NOMO-1 (cell line): ENCODE measurements around the gene SELENOI.
A peak's percentile ranks its signal among the peaks of the same experiment; 100 is the strongest.
"Not testable (repeated sequence)": the region's sequence is repeated elsewhere in the genome, so short reads cannot be mapped to it uniquely, and the experiment has no call there.

Experiments
- DNase-seq, 2 experiments: peaks; one replicate each; lab custom pipeline; 2025; ENCODE audit not compliant: unreplicated experiment in 2 of 2; lab: John Stamatoyannopoulos, UW

The SELENOI gene, protein sequence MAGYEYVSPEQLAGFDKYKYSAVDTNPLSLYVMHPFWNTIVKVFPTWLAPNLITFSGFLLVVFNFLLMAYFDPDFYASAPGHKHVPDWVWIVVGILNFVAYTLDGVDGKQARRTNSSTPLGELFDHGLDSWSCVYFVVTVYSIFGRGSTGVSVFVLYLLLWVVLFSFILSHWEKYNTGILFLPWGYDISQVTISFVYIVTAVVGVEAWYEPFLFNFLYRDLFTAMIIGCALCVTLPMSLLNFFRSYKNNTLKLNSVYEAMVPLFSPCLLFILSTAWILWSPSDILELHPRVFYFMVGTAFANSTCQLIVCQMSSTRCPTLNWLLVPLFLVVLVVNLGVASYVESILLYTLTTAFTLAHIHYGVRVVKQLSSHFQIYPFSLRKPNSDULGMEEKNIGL

DNA sequence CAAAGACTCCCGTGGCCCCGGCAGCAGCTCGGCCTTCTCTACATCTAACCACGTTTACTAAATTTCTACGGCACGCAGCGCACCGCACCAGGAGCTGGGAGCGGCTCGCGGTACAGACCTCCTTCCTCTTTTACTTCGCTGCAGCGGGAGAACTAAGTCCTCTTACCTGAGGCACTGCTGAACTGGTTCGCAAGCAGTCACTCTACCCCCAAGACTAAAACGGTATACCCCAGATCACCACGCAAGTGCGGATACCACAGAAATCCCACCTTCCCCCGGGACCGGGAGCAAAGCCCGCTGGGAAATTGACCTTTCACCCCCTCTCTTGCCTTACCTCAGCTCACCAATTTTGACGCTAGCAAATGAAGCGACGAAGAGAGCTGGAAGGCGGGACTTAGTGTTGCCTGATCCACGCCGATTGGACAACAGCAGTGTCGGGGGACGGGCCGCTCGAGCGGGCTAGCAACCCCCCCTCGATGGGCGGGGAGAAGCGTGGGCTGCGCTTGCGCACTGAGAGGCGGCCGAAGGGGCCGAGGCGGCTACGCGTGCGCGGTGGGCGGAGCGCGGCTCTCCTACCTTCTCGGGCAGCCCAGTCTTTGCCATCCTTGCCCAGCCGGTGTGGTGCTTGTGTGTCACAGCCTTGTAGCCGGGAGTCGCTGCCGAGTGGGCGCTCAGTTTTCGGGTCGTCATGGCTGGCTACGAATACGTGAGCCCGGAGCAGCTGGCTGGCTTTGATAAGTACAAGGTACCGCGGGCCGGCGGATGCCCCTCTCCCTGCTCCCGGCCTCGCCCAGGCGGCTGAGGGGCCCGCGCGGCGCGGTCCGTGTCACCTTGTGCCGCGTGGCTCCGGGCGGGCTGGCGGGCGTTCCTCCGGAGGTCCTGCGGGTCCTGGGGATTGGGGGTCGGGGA, at the start of gene SELENOI:
Gene SELENOI, plus strand, starts transcription at position 599 of the 909 bp plus-strand sequence. Its CDS starts 90 bp downstream, at position 689.
- peak; percentile 98 to 99 for DNase-seq

DNA sequence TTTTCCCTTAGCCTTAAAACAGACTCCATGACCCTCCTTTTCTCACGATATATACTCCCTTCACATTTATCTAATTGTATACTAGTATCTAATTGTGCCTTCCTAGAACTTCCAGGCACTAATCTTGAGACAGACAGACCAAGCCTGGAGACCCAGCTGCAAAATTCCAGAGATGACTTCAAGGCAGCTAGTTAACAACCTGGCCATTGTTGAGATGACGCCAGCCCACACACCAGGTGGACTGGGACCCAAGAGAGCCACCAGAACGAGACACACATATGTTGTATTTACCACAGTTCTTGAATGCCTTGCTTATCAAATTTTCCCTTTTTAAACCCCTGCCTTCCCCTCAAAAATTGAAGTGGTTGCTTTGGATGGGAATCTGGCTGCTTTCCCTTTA, 48.9 kb upstream of the SELENOI start:
- no peak for DNase-seq

DNA sequence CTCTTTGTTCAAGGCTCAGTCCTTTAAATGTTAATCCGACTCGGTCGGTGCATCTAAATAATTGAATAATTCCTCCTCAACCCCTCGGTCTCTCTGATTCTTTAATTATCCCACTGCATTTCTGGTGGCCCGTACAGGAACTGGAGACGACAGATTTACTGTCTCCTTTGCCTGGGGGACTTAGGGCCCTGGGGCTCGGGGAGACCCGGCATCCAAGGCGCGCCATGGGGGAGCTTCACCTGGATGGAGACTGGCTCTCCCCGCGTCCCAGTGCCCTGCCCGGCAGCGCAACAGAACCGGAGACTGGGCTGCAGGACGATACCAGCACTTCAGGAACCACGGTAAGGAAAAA, 47.7 kb upstream of the SELENOI start:
- no peak for DNase-seq

DNA sequence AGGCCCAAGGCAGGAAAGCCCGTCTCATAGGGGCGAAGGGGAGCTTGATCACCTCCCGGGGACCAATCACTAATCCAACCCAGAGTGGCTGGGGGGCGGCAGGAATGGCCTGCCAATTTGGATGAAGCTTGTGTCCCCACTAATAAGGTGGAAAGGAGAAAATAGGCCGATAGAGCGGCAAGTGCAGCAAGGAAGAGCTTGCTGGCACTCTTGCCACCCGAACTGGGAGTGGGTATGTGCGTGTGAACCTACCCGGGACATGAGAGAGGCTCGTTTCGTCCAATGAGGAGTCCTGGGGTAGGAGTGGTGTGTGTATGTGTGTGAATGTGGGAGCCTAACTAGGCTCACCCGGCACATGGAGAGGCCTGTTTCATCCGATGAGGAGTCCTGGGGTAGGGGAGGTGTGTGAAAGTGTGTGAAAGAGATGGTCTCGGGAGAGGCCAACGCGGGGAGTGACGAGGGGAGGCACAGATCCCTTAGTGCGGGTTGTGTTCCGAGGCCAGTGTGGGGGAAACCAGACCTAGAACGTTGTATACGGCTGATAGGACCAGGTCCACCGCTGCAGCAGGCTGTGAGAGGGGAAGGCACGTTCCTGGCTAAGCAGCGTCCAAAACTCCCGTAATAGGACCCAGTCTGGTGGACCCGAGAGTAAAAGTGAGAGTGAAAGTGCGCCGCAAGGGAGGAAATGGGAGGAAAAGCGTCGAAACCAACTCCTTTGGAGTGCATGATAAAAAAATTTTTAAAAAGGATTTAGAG, 47.1 kb upstream of the SELENOI start:
- peak; percentile 9 to 53 for DNase-seq

DNA sequence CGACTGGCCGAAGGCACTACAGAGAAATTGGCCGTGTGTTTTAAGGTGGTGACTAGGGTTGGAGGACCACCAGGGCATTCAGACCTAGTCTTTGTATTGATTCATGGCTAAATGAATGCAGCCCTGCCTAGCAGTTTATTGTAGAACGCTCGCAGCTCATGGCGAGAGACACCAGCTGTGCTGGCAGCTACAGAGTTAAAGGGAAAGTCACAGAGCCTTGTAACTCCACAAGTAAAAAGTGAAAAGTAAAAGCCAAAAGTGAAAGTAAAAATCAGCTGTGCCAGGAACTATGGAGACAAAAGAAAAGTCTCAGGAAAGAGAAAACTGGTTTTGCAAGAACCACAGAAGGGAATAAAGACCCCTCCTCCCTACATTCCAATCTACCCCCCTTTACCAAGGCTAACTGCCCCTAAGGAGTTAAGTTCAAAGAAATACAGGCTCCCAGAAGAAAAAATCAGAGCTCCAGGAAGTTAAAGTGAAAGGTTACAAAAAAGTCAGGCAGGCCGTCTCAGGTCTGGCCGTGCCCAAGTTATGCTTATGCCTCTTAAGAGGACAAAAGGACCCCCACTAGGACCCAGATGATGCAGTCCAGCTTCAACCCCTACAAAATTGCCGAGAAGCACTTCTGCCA, 46.4 kb upstream of the SELENOI start:
- DNase-seq, result peak; percentile 40 to 52

DNA sequence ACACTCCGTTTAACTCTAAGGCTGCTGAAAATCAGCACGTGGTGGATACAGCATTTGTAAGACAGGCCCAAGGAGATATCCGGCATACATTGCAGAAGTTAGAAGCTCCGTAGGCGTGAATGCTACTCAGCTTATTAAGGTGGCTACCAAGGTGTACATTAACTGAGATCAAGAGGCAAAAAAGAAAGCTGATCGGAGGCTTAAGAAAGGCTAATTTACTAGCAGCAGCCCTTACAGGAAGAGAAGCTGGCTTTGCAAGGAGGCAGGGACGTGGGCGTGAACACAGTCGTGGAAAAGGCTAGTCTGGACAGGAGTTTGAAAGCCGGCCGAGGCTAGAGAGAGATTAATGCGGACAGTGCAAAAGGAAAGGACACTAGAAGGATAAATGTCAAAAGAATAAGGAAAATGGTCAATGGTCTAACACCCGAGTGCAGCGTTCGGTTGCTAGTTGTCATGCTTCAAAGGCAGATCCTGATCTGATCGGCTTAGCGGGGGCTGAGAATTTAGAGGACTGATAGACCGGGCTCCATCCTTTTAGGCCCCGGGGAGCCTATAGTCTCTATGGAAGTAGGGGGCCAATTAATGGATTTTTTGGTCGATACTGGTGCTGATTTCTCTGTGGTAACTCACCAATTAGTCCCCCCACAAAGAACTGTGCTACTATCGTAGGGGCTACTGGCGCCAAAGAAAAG, 45.6 kb upstream of the SELENOI start:
- DNase-seq, result peak in 1 of 2 experiments; percentile 41

DNA sequence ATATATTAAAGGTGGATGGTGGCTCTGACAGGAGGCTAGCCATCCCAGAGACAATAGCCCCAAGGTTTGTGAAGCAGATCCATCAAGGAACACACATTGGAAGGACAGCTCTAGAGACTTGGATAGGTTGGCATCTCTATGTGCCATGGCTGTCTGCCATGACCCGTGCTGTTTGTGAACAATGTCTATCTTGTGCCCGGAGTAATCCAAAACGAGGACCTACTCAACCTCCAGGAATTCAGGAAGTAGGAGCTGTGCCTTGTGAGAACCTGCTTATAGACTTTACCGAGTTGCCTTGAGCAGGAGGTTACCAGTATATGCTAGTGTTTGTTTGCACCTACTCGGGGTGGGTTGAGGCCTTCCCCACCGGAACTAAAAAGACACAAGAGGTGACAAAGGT, 43.1 kb upstream of the SELENOI start:
- DNase-seq, result no peak

DNA sequence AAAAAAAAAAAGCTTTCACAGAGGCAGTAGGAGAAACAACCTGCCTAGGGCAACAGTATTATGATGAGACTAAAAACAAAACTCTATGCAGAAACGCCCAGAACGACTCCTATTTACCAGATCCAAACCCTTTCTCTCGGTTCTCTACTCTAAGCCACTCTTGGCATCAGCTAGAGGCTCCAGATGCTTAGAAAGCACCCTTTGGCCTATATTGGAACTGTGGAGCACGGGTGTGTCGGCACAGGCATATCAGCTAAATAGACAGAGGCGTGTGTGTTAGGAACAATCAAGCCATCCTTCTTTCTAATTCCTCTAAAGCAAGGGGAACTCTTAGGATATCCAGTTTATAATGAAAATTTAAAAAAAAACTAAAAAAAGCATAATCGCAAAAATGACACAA, 40.8 kb upstream of the SELENOI start:
- DNase-seq, result not testable (repeated sequence)

DNA sequence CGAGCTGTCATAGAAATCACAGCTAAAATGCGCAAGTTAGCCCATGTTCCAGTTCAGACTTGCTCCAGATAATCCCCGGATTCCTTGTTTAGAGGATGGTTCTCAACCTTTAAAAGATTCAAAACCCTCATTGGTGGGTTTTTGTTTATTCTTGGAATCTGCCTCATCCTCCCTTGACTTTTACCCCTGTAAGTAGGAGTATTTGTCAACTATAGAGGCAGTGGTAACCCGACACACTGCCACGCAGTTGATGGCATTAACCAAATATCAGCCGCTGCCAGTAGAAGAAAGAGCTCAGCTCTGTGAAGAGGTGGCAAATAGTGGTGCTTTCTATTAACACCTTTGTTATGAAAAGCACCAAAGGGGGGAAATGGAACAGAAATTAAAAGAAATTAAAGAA, 40.4 kb upstream of the SELENOI start:
- DNase-seq, result no peak

DNA sequence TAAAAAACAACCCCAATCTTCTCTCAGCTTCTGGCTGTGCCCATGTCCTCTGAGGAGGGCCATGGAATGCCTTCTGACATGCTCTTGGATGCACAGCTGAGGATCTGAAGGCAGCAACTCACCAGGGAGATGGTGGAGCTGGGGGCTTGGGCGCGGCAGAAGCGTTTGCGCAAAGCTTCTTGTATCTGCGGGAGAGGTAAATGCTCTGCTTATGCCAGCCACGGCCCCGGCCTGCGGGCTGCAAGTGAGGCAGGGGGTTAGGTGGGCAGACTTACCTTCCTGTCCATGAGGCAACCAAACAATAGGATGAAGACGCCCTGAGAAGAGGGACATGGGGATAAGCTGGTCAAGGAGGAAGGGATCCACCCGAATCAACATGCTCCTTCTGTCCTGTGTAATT, 36.0 kb upstream of the SELENOI start:
- DNase-seq, result no peak

DNA sequence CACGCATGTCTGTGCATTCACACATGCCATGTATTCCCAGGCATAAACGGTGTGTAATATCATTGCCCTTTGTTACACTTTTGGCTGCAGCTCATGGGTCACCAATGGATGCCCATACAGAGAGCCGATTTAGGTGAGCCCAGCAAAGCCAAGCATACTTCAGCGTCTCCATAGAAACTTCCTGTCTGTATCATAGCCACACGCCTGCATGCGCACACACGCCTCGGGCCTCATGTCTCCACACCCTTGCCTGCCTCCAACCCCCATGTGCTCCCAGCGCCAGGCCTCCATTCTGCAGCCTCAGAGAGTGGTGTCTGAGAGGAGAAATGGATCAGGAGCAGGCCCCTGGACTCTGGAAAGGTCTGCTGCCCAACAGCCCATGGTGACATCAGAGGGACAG, 33.5 kb upstream of the SELENOI start:
- no peak for DNase-seq

DNA sequence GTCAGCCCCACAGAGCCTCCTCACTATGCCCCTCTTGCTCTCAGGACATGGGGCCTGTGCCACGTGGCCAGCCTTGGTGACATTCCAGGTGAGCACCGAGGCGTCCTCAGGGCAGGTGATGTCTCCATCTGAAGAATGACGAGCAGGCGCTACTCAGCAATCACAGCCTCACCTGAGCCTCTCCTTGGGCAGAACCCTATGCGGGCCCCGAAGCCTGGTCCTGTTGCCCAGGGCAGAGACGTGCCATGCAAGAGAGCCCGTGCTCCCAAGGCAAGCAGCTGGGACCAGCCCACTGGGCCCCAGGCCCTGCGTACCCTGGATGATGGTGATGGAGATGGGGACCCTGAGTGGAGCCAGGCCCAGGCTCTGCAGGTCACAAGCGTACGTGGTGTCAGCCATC, 32.5 kb upstream of the SELENOI start:
- no peak for DNase-seq

DNA sequence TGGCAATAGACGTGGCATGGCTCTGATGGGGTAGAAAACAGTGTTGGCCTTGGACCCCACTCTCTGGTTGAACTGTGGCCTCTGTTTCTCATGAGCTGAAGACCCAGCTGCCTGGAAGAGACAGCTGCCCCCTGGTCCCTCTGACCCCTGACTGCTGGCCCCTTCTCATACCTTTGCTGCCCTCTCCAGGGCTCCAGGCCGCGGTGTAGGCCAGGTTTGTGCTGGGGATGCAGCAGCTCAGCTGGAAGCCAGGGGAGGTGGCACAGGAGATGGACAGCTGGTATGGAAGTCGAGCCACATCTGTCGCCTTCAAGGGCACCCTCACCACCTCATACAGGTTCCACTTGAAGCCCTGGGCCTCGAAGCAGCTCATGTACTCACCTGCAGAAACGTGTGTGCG, 31.7 kb upstream of the SELENOI start:
- no peak for DNase-seq

DNA sequence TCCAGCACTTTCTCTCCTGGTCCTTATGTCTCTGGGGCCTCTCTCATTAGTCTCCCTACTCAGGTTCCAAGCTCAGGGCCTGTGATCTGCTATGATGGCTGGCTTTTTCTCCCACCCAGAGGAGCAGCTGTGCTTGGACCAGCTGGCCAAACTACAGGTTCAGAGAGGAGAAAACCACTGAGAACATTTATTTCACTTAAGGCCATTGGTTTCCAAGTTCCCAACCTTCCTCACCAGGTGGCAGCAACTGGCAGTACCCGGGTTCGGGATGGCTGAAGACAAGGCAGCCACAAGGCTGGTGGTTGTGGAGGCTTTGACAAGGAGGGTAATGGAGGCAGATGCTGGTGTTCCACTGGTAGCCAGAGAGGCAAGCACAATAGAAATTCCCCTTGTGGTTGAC, 29.9 kb upstream of the SELENOI start:
- peak; percentile 14 to 21 for DNase-seq

DNA sequence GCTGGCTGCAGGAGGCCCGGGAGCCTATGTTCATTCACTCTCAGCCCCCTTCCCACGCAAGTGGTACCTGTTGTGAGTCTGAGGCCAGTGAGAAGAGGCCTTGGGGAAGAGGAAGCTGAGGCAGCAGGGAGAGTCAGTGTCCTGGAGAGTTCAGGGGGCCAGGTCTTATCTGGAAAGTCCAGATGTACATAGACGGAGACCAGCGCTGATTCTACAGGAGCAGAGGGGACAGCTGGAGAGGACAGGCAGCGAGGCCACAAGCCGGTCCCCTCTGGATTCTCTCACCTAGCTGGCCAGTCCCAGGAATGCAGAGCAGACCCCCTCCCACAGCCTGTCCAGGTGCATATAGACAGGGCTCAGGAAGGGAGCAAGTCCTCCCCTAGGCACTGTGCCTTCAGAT, 29.1 kb upstream of the SELENOI start:
- DNase-seq, result no peak

DNA sequence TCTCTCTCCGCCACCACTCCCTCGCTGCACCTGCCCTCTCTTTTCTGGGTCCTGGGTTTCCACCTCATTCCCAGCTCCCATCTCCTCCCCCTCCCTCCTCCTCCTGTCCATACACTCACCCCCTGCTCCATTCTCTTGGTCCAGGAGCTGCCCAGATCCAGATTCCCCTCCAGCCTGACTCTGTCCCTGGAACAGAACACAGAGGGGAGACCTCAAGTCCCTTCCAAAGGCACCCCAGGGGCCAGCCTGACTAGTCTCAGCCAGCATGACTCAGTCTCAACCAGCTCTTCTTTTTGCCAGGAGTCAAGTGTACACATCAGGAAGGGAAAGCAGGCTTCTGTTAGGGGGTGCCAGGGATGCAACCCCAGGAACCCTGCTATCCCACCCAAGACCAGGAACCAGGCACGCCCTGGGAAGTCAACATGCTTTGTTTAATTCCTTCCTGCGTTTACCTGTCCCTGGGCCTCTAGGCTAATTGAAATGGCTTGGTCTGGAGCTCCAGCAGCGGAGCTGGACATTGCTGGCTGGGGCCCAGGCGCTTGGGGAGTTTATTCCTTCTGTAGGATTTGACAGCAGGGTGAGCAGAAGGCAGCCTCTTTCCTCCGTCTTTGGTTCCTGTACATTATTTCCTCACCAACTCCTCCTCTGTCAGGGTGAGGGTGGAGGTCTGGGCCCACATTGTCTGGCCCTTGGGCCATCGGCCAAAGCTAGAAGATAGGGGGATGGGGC, 28.4 kb upstream of the SELENOI start:
- DNase-seq, result no peak

DNA sequence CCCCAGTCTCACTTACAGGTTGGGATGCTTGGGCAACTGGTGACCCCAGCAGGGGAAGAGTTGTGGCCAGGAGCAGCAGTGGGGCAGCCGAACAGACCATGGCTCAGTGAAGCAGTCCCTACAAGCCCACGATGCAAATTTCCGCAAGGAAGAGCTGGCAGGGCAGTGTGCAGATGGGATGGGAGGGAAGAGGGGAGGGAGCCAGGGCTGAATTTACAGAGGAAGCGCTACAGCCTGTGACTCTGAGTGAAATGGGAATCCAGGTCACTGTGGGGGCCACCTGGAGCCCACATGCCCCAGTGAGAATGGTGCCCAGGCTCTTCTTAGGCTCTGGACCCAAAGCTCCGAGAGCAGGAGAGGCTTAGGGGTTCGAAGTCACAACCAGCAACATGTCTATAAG, 27.0 kb upstream of the SELENOI start:
- no peak for DNase-seq

DNA sequence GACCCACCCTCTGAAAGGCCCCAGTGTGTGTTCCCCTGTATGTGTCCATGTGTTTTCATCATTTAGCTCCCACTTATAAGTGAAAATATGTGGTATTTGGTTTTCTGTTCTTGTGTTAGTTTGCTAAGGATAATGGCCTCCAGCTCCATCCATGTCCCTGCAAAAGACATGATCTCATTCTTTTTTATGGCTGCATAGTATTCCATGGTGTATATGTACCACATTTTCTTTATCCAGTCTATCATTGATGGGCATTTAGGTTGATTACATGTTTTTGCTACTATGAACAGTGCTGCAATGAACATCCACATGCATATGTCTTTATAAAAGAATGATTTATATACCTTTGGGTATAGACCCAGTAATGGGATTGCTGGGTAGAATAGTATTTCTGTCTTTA, 21.5 kb upstream of the SELENOI start:
- not testable (repeated sequence) for DNase-seq

DNA sequence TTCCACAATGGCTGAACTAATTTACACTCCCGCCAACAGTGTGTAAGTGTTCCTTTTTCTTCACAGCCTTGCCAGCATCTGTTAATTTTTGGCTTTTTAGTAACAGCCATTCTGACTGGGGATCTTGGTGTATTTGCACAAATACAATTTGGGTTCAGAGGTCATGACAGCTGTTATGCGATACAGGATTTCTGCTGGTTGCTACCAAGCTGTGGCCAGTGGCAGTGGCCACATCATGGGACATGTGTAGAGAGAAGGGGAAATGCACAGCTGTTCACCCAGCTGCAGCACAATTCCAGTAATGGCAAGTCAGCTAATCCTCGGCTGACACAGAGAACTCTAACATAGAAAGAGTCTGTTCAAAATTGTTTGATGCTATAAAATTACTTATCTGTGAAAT, 21.0 kb upstream of the SELENOI start:
- DNase-seq, result no peak
